H54 (cell line): Measurements from ENCODE around the gene KCNK1.

Experiments
- DNase-seq: peaks from one replicate; pipeline ENCODE4 v3.0.0; 2011; ENCODE audit warnings: low spot score, mixed read lengths; ENCODE audit not compliant: insufficient read length
- FAIRE-seq: peaks from 3 replicates; lab custom pipeline; 2011; peaks lifted over from hg19 to GRCh38; lab: Jason Lieb, UNC
- POLR2A ChIP-seq: IDR thresholded peaks from 2 replicates; pipeline ENCODE4 v1.6.1; 2011; ENCODE audit warnings: low read depth, mild to moderate bottlenecking, low read length

Gene KCNK1

DNA sequence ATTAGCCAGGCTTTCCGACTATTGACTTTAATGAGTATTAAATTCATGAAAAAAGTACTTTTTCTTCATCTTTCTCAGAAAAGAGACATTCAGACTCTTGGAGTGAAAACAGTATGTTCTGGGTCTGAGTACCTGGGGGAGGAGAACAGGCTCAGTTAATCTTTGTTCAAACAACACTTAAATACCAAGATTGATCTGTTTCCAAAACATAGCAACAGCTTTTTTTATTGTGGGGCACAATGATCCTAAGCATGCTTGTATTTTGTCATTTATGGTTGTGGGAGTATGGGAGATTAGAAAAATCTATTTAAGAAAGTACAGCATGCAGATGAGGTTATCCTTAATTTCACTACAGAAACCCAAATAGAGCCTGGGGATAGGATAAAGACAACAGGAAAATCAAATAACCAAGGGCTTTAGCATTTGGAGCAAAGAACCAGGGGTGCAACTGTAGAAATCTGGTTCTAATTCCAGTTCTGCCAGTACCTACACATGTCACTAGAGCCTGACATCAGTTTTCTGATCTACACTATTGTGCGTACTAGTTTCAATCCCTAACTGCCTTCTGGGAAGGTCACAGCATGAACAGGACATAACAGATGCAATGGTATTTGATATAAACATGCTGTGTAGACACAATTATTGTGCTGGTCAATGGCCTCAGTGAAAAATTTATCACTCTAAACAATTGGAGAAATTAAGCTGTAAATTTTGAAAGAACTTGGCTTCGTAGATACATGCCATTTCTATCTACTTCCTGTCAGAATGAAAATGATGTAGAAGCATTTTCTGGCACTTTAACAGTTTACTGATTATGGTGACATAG is 91.2 kb downstream of the KCNK1 start:
- no peak for DNase-seq
- TF ChIP-seq POLR2A, result no peak
- FAIRE-seq, result no peak

DNA sequence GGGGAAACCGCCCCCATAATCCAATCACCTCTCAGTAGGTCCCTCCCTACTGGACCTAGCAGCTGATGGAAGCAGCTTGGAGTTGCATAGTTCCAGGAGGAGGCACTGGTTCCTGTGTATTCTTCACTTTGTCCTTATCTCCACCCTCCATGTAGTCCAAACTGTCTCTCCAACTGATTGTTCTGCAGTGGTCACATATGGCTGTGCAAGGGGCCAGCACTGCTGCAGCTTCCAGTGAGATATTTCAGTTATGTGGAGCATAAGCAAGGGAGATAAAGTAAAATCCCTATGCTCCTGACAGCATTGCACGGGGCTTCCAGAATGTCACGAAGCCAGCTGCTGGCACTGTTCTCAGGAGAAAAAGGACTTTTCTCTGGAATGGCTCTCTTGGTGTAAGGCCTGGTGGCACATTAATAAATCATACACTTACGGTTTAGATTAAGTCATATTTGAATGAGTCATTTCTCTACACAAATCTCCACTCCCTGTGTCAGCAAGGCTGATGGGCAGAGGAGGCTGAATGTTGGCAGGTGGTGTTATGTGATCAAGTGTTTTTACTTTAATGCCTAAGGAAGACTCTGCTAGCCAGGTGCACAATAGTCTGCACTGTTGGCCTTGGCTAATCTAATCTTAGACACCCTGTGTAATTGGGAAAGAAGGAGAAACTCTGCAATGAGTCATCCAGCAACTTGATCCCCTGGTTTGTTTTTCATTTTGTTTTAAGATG is 93.4 kb downstream of the KCNK1 start:
- no peak for TF ChIP-seq POLR2A
- DNase-seq (peak; percentile 44), FAIRE-seq (peak; percentile 96)

DNA sequence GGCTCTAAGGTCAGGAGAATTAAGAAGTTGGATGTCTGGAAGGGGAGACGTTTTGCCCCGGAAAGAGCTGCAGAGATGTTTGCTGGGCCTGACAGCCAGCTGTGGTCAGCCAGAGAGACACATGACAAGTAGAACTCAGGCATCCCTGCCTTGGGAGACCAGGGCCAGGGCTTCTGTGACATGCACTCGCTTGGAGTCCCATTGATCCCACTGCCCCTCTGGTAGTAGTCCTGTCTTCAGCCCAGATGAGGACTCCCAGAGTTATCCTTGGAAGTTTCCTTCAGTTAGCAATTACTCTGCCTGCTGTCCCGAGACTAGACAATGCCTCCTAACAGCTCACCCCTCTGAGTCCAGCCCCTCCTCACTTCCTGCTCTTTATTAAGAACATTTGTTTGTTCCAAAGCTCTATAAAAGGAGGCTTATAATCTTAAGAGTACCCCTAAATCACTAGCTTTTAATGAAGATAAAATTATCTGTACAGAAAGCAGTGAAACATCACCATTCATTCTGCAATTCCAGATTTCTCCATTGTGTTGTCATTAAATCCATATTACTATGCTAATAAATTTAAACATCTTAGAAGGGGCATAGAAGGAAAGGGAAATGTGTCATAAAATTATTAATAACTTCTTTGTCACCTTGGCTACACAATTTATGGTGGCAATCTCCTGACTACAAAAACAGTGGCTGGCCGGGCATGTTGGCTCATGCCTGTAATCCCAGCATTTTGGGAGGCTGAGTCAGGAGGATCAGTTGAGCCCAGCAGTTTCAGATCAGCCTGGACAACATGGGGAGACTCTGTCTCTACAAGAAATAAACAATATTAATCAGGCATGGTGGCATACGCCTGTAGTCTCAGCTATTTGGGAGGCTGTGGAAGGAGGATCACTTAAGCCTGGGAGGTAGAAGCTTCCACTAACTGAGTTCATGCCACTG is 94.2 kb downstream of the KCNK1 start:
- DNase-seq, result no peak
- no peak for TF ChIP-seq POLR2A
- FAIRE-seq, result no peak

DNA sequence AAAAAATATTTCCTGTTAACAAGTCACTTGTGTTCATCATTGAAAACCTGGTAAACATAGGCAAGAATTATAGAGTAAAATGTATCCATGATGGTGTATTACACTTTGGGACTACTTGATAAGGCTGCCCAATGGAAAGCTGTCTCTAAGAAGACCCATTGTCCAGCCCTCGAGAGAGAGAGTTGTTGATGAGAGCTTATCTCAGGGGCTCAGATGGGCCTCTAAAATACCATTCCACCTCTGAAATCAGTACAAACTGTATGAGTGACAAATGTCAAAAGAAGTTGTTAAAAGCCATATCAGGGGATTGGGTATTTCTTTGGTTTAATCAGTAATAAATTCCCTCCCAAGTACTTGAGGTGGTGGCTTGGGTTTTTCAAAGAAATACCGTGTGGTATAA is 96.1 kb downstream of the KCNK1 start:
- DNase-seq, result no peak
- no peak for TF ChIP-seq POLR2A
- no peak for FAIRE-seq

DNA sequence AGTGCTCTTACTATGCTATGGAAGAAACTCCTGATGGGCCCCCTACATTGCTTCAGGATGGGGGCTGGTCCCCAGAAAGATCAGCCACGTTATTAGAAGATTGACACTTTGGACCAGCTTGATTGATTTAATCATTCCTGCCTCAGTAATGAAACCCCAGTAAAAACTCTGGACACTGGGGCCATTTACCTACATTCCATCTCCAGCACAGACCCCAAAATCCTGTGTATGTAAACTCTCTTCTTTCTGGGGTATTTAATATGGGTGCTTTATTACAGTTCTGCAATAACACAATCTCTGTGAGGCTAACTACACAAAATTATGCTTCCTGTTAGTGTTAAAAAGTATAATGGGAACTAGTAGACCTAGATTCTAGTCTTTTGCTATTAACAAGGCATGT is 96.6 kb downstream of the KCNK1 start:
- no peak for FAIRE-seq
- DNase-seq, result no peak
- TF ChIP-seq POLR2A, result no peak

DNA sequence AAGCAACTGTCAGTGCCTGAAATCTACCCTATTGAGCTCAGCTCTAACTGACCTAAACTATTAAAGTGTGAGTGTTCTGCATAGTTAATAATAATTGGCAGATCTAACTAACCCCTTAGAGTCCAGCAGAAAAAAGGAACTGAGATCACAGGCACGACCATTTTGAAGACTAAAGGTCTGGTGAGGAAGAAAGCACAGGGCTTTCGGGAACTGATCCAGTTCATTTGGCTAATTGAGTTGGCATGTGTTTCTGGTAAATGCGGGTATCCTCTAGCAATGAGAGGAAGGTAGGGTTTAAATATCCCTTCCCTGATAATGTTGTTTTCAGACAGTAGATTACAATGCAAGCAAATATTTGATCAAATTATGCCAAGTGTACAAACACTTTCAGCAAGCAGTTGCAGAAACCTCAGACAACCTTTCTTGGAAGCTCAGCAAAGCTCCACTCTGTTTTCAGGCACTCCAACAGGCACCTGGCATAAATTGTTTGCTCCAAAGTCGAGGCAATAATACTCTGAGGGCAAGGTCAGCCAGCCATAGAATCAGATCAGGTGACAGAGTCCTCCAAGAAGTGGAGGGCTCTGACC is 100.8 kb downstream of the KCNK1 start:
- no peak for DNase-seq
- FAIRE-seq, result no peak
- TF ChIP-seq POLR2A, result no peak

DNA sequence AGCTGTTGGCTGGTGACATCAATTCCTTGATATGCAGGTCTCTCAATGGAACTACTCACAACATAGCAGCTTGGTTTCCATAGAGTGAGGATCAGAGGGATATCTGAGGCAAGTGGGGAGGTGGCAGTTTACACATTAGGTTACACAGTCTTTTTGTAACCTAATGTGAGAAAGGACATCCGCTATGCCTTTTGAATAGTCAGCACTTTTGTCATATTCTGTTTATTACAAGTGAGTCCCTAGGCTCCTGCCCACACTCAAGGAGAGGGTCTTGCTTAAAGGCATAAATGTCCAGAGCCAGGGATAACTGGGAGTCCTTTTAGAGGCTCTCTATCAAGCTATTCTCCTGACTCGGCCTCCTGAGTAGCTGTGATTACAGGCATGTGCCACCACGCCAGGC is 104.2 kb downstream of the KCNK1 start:
- FAIRE-seq, result no peak
- no peak for DNase-seq
- no peak for TF ChIP-seq POLR2A

DNA sequence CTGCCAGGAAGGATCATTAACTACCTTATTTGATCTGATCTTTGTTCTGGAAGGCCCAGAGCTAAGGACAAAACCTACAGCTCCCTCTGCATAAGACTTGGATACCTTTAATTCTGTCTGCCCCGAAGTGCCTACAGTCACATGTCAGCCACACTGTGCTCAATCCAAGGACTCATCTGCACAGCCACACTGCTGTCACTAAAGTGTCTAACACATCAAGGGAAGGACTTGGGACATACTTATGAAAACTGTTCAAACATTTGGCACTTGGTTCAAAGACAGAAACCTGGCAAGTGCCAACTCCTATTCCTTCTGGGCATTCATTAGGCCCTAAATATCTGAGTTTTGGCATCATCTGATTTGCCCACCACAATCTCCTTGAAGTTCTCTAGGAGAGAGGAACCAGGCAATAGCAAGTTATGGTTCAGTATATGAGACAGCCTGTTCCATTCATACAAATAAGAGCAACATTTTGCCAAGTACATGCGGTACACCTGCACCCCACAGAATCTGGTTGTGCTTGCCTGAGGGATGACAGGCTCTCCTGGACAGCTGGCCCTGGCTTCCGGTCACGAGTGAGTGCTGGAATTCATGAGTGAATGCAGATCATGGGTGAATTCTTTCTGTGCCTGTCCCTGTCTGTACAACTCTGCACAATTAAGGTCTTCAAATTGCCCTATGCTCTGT is 105.9 kb downstream of the KCNK1 start:
- TF ChIP-seq POLR2A, result no peak
- FAIRE-seq (no peak), DNase-seq (no peak)

DNA sequence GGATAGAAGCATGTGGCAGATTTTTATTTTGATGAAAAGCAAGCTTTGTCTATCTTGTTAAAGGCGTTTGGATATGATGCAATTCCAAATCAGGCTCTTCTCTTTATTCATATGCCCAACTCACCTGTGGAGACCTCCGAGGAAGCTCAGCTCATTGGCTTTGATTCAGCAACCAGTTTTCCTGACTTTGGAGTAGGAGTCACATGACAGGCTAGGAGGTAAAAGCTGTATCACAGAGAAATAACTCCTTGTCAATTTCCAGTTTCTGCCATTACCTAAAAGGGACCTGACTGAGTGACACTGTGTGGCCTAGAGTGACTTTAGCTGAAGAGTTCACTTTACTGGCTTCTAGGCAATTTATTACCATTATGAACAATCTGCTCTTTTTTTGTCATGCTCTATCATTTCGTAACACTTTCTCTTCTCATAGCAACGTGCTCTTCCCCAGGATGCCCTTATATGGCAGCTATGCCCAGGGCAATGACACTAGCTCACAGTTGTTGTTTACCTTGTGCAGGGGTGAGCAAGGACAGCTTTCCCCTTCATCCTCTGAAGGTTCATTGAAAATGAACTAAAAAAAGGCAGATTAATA is 107.2 kb downstream of the KCNK1 start:
- DNase-seq, result no peak
- TF ChIP-seq POLR2A, result no peak
- FAIRE-seq, result no peak
